Neuron (in vitro differentiated cells): Measurements from ENCODE around the gene RPP38.

Experiments used
- H2AFZ ChIP-seq: one replicate; pipeline ENCODE4 v1.6.1; 2013; ENCODE audit warnings: low read depth, mild to moderate bottlenecking, inconsistent platforms, low read length, moderate library complexity
- H3K27me3 ChIP-seq: one replicate; pipeline ENCODE4 v1.6.1; 2013; ENCODE audit warnings: low read length; ENCODE audit not compliant: insufficient read depth
- H3K36me3 ChIP-seq: one replicate; pipeline ENCODE4 v1.6.1; 2013; ENCODE audit warnings: low read length; ENCODE audit not compliant: insufficient read depth
- H3K4me1 ChIP-seq: one replicate; pipeline ENCODE4 v1.6.1; 2013; ENCODE audit warnings: low read length; ENCODE audit not compliant: insufficient read depth
- H3K4me3 ChIP-seq: 2 replicates; pipeline ENCODE4 v1.5.1; 2013; ENCODE audit warnings: mild to moderate bottlenecking, low read length, moderate library complexity
- H3K9me3 ChIP-seq: one replicate; pipeline ENCODE4 v1.6.1; 2013; ENCODE audit warnings: low read length

The RPP38 gene

DNA sequence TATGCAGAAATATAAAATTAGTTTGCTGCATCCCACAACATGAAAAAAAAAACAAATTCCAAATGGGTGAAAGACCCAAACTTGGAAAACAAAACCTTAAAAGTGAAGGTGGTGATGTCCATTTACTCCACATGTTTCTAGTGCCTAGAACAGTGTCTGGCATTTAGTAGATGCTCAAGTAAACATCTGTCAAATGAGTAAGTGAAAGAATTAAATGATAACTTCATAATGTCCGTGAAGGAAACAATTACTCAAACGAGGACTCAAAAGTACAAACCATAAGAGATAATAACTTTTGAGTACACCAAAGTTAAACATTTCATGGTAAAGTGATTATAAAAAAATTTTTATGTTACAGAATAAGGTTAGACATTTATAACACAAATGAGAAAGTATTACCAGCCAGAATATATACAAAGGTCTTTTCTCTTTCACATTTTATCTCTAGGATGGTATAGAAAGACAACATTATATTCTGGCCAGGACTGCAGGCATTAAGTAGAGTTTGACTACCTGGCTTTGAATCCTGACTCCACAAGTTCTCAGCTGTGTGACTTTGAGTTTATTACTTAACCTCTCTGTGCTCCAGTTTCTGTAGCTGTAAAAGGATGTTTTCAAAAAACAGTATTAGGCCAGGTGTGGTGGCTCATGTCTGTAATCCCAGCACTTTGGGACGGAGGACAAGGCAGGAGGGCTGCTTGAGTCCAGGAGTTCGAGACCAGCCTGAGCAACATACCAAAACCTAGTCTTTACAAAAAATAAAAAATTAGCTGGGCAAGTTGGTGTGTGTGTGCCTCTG is 50.6 kb downstream of the RPP38 start:
- H3K4me3 ChIP-seq: no peak overlapping the region
- H3K27me3 ChIP-seq: no peaks in the 10 kb centered on the region

DNA sequence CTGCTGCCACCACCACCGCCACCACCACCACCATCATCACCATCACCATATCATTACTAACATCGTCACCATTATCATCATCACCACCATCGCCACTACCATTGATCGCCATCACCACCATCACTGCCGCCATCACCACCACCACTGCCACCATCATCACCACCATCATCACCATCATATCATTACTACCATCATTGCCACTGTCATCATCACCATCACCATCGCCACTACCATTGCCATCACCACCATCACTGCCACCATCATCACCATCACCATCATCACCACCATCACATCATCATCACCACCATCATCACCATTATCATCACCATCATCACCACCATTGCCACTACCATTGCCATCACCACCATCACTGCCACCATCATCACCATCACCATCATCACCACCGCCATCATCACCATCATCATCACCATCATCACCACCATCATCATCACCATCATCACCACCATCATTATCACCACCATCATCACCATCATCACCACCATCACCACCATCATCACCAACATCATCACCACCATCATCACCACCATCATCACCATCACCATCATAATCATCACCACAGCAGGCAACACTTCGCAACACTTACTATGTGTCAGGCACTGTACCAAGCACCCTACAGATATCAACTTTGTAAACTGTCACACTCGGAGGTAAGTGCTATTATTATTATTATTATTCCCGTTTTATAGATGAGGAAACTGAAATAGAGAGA is 52.1 kb downstream of the RPP38 start:
- Histone ChIP-seq H3K4me3 (no peak overlapping the region), H3K4me1 (peaks cover 2% of the 10 kb centered on the region), H3K36me3 (no peaks in the 10 kb centered on the region), H3K27me3 (no peaks in the 10 kb centered on the region), H3K9me3 (peaks cover 2% of the 10 kb centered on the region), H2AFZ (no peak overlapping the region)

More for the DNA sequence above, 50.6 kb downstream of the RPP38 start:
- no peak overlapping the region for H2AFZ ChIP-seq
- no peaks in the 10 kb centered on the region for H3K36me3 ChIP-seq
- H3K9me3 ChIP-seq: peaks cover 2% of the 10 kb centered on the region
- H3K4me1 ChIP-seq: peaks cover 2% of the 10 kb centered on the region

DNA sequence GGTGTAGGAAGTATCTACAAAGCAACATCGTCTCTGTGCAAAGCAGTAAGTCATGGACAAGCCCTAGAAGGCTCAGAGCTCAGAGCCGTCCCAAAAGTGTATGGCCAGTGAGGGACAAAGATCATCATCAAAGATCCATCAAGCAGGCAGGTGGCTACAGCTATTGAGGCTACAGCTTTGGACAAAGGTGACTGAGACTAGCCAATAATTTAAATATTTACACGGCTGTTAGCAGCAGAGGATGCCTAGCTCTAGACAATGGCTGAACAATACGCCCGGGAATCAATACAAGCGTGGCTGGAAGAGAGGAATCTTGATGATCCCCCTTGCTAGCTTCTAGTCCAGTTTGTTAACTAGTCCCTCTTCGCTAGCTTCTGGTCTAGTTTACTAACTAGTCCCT is 53.4 kb downstream of the RPP38 start:
- H3K4me1 ChIP-seq: peaks cover 2% of the 10 kb centered on the region
- H3K9me3 ChIP-seq: peaks cover 2% of the 10 kb centered on the region
- H3K27me3 ChIP-seq: no peaks in the 10 kb centered on the region
- no peaks in the 10 kb centered on the region for H3K36me3 ChIP-seq
- H2AFZ ChIP-seq: no peak overlapping the region
- H3K4me3 ChIP-seq: no peak overlapping the region

DNA sequence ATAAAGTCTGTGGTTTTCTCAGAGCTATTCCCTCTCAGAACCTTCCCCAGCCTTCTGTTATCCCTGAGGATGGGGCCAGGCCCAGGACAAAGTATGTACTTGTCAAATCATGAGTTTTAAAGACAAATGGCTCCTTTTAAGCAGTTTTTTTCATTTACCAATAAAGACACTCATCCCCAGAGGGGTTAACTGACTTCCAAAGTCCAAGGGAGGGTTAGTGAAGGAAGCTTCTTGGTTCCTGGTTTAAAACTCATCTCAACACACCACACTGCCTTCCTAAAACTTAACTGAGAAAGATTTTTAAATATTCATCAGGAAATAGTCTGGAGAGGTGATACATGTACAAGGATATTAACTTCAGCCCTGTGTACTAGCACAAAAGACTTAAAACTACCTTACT is 55.4 kb downstream of the RPP38 start:
- no peaks in the 10 kb centered on the region for H3K27me3 ChIP-seq
- H3K36me3 ChIP-seq: no peaks in the 10 kb centered on the region
- H3K4me3 ChIP-seq: no peak overlapping the region
- H2AFZ ChIP-seq: no peak overlapping the region
- H3K9me3 ChIP-seq: peaks cover 2% of the 10 kb centered on the region
- H3K4me1 ChIP-seq: peaks cover 2% of the 10 kb centered on the region
